Stimulated activated CD4-positive, alpha-beta T cell treated with anti-CD3 and anti-CD28 coated beads, Interleukin-1b, Interleukin-23, amount 100 ng/mL, for 1 hour (primary cell): ENCODE data around the gene PEX5L.
A peak's percentile ranks its signal among the peaks of the same experiment; 100 is the strongest.

Source experiments
- DNase-seq, 2 donors: peaks; one replicate each; pipeline ENCODE4 v3.0.0-alpha.2; 2020; ENCODE audit warnings: low read depth in 2 of 2

Gene PEX5L

DNA sequence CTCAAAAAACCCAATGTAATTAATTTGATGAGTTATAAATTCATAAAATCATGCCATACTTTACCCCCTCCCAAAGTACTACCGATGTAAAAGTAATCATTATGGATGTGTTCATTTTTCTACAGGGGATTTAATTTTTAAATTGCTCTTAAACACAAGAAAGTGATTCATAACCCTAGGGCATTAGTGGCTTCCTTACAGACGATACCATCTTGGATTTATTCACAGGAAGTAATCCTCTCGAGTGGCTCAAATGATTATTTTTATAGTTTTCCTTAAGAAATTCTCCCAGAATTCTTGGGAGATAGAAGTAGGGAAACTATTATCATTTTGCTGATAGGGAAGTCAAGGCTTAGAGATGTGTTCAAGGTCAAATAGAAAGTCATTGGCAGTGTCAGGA lies 80.9 kb downstream of the PEX5L start:
- no peak for DNase-seq

DNA sequence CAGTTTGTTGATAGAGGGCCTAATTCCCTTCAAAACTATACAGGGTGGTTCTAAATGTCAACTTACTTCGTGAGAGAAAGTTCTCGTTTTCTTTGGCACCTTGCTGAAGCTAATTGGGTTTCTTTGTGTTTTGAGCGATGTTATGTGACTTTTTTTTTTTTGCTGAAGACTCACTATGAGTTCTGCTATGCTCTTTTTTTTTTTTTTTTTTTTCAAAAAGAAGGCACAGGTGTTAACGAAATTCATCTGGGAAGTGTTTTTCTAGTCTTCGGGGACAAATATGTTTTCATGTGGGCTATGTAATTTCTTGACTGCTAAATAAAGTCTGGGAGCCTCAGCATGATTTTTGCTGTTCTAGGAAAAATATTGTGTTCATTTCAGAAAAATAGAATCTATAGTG lies 81.5 kb downstream of the PEX5L start:
- no peak for DNase-seq

DNA sequence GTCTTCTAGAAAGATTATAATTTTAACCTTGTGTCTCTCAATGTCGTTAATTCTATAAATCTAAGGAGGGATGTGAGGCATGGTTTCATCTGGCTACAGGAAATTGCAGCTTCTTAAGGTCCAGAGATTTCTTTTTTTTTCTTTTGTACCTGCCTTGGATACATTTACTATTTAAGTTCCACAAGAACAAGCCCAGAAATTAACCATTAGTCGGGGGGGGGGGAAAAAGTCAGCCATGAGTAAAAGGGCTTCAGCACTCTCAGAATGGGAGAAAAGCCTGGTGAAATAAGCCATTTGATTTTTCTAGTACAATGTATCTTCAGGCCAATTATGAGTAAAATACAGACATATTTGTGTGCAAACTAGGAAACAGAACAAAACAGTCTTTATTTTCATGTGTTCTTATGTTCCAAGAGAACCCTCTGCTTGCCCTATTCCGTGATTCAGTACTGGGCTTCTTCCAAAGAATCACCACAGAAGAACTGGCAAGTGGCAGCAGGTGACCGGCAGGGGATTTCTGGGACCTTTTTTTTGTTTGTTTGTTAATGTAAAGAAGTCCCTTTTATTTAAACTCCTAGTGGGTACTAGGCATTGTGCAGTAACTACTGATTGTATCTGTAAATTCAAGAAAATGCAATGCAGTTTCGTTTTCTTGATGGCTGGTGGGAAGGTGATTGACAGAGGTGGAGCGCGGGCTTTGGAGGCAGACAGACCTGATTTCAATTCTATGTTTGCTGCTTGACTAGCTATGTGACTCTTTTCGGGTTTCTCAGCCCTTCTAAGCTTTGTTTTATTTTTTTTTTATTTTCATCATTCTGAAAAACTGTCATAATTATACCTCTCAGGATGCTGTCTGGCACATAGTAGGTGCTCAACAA lies 82.5 kb downstream of the PEX5L start:
- DNase-seq: no peak

DNA sequence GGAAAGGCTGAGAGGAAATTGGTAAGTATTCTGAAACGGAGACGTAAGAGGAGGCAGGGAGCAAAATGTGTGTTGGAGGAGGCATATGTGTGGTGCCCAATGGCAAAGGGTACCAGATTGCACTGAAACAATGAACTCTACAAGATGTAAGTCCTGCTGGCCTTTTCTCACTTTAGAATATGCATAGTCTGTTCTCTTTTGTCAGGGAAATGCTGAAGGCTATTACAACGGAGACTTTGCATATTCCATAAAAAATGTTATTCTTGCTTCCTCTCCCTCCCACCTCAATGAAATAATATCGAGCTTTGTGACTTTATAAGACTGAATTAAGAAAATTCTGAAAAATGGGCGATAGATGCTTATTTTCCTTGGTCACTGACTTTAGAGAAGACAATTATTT lies 85.9 kb downstream of the PEX5L start:
- no peak for DNase-seq

DNA sequence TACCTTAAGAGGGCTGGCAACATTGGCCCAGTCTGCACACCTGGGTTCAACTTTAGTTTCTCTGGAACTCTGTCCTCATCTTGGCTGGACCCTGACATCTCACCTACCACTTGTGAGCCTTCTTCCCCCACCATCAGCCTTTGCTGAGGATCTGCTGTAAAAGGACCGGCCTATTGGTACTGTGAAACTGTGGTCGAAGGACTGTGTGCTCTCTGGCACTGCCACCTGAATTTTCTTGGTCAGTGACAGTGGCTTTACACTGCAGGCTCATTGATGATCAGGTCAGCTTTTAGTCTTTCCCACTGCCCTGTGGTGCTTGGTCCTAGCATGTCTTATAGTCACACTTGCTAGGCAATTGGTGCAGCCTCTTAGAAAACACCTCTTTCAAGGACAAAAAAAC lies 86.9 kb downstream of the PEX5L start:
- DNase-seq: no peak

DNA sequence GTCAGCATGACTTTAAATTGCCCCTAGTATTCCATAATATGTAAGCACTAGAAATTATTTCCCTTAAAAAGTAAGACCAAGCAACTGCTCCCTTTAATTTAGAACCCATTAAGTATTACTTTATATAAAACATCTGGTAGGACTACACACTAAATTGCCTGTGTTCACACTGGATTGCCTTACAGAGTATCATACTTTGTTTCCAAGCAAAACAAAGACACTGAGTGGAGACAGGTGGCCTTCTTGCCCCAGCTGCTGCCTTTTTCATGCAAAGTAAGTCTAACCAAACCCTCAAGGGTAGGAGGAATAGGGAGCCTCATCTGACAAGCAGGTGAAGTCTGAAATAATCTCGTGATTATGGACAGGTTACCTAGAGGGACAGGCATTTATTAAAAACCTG lies 87.3 kb downstream of the PEX5L start:
- no peak for DNase-seq

DNA sequence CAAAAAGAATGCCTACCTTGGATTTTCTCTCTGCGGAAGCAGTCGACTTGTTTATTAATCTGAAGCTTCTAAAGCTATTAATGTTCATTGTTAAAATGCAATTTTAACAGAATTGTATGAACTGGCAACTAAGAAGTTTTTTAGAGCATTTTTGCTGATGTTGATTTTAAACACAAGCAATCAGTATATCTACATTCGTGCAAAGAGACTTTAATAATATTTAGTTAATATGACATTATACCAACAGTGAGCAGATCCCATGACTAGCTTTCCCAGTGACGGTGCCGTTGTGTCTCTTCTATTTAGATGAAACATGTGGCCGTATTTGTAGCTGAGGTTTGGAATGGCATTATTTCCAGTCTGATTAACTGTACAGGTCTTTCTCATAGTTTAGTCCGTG lies 88.0 kb downstream of the PEX5L start:
- no peak for DNase-seq

DNA sequence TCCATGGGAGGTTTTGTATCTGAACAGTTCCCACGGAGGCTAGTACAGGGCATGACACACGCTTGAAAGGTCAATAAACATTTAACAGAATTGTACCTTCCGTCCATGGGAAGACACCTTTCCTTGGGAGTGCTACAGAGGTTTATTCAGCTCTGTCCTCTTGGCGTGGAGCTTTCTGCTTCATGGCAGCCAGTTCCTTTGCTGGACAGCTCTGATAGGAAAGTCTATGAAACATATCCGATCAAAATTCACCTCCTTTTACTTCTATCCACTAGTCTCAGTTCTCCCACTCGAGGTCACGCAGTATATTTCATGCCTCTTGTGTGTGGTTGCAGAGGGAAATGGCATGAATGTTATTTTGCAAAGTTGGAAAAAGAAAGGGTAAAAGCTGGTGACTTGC lies 91.2 kb downstream of the PEX5L start:
- DNase-seq: no peak

DNA sequence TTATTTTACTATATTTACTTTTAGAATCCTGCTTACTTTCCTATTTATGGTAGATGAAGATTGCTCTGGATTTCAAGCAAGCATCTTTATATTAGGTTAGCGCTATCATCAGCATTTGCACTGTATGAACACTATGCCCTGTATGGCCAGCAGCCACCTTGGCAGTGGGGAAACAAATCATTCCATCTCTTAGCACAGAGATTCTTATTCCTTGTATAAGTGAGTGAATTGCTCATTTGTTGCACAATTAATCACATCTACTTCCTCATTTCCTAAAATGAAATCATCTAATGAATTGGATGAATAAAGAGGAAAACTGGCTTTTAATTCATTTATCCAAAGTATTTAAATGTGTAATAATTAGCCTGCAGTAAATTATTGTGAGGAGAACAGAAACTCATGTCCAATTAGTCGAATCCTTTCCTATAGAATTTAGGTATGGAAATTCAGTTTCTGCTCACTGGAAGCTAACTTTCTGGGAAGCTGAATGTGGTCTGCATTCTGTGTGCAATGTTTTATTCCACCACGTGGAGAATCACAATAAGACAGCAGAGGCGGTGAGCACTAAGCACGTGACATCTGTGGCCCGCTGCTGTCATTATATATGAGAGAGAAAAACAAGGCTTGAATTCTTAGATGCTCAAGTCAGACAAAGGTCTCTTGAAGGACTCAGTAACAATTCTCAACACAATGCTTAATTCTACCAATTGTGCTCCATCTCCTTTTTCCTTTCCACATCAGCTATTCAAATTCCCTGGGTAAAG lies 93.4 kb downstream of the PEX5L start:
- no peak for DNase-seq

DNA sequence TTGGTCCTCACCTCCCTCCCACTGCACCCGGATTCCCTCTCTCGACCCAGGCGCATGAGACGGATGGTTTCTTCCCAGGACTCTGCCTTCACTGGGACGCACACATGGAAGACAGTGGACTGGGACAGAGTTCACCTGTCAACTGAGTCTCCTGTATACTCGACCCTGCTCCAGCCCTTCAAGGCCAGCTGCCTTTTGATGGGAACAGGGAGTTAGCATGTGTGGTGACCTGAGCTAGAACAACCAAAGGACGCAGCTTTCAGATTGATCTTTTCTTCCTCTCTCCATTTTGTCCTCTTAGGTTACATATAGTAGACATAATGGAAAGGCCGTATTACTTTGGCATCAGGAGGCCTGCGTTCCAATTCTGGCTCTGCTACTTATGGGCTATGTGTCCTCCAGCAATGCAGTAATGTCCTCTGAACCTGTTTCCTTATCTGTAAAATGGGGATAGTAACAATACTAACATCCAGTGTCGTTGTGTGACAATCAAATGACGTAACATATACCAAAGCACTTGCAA lies 94.1 kb downstream of the PEX5L start:
- DNase-seq: no peak

DNA sequence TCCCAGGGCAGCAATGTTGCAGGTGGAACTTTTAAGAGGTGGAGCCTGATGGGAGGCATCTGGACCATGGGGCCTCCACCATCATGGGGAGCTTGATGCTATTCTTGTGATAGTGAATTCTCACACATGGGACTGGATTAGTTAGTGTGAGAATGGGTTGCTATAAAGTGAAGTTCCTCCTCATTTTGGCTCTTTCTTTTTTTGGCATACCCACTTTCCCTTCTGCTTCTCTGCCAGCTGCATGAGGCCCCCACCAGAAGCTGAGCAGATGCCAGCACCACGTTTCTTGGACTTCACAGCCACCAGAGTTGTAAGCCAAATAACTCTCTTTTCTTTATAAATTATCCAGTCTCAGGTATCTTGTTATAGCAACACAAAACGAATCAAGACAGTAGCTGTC lies 101.0 kb downstream of the PEX5L start:
- no peak for DNase-seq

DNA sequence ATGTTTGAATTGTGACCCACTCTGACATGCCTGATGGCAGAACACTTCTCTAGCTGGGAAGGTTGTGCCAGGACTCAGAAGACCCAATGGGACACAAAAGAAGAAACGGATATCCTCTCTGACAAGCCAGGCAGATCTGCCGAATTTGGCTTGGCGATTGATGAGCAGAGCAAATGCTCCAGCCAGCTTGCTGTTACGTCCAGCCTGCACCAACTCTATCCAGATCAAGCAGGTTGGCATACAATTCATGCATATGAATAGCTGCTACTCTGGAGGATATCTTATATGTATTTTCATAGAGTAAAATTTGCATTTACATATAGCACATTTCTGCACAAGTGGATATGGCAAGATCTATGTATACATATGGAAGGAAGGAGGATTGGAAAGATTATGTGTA lies 102.8 kb downstream of the PEX5L start:
- no peak for DNase-seq

DNA sequence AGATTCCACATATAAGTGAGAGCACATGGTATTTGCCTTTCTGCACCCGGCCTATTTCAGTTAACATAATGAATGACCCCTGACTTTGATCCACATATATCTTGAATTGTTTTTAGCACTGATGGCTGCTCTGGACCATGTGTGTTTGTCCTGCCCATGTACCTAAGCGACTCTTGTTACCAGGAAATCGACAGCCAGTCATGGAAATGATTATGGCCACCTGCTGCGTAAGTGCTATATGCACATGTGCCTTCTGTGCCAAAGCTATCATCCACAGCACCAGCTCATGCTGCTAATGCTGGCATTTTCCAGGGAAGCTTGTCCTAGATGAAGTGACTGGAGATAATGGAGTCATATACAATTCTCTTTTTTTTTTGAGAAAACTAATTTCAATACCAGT lies 103.7 kb downstream of the PEX5L start:
- DNase-seq: no peak

DNA sequence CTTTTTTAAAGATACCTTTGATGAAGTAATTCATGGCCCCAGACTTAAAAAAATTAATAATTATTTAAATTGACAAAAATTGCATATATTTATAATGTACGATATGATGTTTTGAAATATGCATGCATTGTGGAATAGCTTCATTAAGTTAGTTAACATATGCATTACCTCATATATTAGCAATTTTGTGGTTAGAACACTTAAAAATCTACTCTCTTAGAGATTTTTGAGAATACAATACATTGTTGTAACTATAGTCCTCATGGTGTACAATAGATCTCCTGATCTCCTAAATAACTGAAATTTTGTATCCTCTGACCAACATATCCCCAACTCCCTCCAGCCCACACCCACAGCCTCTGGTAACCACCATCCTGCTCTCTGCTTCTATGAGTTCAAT lies 104.1 kb downstream of the PEX5L start:
- no peak for DNase-seq

DNA sequence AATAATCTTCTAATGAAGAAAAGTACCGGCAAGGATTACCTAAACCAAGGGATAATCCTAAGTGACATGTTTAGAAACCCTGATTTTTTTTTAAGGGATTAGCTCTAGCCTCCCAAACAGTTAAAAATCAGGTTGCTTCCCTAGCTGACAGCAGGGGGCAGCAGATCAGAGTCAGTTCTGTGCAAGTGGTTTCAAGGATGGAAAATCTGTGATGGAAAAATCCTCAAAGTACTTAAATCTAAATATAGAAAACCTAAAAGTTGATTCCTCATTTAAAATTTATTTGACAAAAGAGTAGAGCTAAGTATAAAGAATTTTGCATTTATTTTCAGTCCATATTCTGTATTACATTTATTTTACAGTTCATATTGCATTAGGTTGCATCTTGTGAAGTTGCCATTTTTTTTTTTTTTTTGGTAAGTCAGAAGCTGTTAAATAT lies 107.6 kb downstream of the PEX5L start:
- DNase-seq: peak in 1 of 2 donors; percentile 9

DNA sequence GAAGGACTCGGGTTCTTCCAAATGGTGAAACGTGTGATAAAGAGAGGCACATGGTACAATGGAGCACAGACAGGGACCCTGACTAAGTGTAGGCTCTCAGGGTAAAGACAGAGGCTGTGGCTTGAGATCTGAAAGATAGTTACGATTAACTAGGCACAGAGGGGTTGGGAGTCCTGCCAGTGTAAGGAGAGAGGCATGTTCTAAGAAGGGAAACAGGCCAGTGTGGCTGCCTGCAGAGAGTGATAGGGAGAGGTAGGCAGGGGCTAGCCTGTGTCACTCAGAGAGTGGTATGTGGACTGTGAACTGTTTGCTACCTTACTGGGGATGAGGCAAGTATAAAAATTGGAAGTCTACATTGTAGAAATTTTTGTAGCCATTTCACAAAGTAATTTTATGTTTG lies 109.5 kb downstream of the PEX5L start:
- no peak for DNase-seq

DNA sequence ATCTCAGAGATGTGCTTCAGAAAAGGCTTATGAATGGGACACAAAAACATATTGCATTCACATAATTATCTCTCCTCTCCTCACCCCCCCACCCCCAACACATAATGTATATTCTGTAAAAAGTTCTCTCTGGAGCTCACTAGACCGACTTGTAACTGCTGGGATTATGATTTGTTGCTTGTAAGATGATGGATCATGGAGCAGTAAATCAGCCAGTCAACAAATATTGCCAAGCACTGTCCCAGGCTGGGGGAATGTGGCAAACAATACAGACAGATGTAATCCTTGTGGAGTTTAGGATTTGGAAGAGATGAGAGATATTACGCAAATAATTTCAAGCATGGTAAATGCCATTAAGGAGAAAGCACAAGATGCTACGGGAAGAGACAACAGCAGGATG lies 114.8 kb downstream of the PEX5L start:
- no peak for DNase-seq

DNA sequence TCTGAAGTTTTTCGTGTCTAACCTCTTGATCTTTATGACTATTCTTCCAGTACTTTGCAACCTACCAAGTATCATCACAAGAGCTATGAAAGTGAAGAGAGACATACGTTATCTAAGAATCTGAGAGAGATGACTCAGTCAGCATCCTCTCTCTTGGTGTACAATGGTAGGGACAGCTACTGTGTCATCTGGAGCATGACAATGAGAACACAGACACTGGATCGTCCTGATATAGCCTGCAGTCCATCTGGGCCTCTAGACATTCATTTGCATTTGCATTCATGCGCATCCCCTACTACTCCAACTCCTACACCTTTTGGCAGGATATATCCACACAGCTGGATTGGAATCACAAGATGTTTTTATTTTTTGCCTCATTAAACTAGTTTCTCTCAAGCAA lies 115.2 kb downstream of the PEX5L start:
- DNase-seq: no peak

DNA sequence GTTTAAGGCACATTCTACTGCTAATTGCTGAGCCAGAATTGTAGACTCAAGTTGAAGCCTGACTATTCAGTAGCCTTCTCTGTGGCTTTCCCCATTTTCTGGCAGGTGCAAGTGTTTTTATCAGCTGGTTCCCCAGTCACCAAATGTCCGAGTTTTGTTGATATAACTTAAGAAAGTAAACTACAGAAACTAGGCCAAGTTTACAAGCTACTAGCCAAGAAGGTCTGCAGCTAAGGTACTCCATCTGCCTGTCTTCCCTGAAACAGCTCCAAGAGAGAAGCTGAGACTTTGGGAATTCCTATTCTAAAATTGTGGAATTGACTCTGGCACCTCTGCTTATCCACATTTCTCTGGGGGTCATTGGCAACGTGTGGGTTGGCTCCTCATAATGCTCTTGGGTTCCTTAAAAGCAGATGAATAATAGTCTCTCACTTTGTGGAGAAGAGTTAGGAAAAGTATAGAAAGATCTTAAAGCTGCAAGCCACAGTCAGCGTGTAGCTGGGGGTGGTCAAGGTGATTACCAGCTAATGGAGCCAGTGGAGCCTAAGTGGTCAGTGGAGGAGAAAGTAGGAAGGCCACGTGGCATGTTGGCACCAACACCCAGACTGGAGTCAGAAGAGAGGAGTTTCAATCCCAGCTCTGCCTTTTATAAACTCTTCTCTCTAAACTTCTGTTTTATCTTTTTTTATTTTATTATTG lies 128.8 kb downstream of the PEX5L start:
- no peak for DNase-seq

DNA sequence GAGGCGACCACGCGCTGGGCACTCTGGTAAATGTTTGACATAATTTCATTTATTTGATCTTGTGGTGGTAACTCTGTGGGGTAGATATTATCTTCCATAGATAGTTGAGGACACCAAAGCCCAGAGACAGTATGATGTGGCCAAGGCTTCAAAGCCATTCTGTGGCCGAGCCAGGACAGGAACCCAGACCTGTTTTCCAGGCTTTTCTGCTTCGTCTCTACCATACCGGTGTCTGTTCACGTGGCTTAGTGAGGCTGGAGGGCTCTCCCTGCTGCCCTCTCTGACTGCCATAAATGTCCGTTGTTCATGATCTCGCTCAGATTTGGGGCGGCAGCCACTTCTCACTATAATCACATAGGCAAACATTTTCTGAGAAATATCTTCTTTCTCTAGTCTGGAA lies 134.7 kb downstream of the PEX5L start:
- no peak for DNase-seq

DNA sequence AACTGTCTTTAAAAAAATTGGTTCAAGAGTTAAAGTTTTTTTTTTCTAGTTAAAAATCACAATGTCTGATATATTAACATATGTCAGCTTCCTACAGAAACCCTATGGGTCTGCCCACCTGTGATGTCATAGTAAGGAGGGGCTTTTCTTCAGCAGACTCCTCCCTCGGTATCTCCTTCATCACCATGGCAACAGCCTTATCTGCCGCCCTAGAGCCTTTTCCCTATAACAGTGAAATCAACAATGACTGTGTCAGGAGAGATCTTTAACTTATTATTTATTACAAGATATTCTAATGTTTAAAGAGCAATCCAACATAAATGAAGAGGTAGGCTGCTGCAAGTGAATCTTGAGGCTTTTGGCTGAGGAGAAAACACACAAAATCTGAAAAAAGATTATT lies 138.7 kb downstream of the PEX5L start:
- no peak for DNase-seq

DNA sequence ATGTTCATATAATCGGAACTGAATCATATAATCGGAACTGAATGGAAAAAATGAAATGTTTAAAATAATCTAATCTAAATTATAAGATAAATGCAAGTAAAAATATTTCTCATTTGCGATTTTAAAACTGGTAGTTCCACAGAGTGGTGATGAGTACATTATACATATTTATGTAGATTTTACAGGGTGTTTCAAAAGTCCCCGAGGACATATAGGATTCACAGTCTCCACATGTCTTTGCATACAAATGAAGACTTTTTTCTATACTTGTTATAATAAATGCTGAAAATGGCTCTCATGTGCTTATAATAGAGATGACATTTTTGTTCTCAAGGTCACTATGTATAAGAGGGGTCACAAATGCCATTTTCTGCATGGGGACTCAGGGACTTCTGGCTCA lies 139.5 kb downstream of the PEX5L start:
- no peak for DNase-seq
